SKM-1 treated with dmso at 0.1 percent for 144 hours (cell line): Measurements from ENCODE around the gene HNRNPR.
"Not testable (repeated sequence)": the region's sequence is repeated elsewhere in the genome, so short reads cannot be mapped to it uniquely, and the experiment has no call there.

Source experiments
- DNase-seq: peaks from one replicate; lab custom pipeline; 2025; ENCODE audit not compliant: unreplicated experiment; lab: John Stamatoyannopoulos, UW

Gene HNRNPR

GRCh38 chr1:23331713-23332112 is 12.4 kb downstream of the HNRNPR start:
- DNase-seq = no peak

GRCh38 chr1:23330846-23331245 is 13.2 kb downstream of the HNRNPR start:
- DNase-seq = no peak

- no peak for DNase-seq
Observed at GRCh38 chr1:23325393-23325792, 18.7 kb downstream of the HNRNPR start.

GRCh38 chr1:23322770-23323169 is 21.3 kb downstream of the HNRNPR start:
- no peak for DNase-seq

- DNase-seq = not testable (repeated sequence)
Observed at GRCh38 chr1:23310280-23310679, 33.8 kb downstream of the HNRNPR start.

GRCh38 chr1:23304140-23304620 is 39.9 kb downstream of the HNRNPR start:
- no peak for DNase-seq

GRCh38 chr1:23303524-23303923 is 40.6 kb downstream of the HNRNPR start:
- no peak for DNase-seq

- DNase-seq = no peak
Observed at GRCh38 chr1:23296931-23297330, 47.2 kb downstream of the HNRNPR start.

GRCh38 chr1:23291706-23292105 is 52.4 kb downstream of the HNRNPR start:
- DNase-seq = no peak

- no peak for DNase-seq
Observed at GRCh38 chr1:23290836-23291565, 53.1 kb downstream of the HNRNPR start.

- DNase-seq = no peak
Observed at GRCh38 chr1:23288671-23289070, 55.4 kb downstream of the HNRNPR start.

- DNase-seq = no peak
Observed at GRCh38 chr1:23288201-23288600, 55.9 kb downstream of the HNRNPR start.

GRCh38 chr1:23286401-23286800 is 57.7 kb downstream of the HNRNPR start:
- DNase-seq = no peak

GRCh38 chr1:23283667-23284602 is 60.1 kb downstream of the HNRNPR start:
- DNase-seq = no peak

GRCh38 chr1:23282957-23283356 is 61.1 kb downstream of the HNRNPR start:
- no peak for DNase-seq

- DNase-seq = no peak
Observed at GRCh38 chr1:23278717-23279116, 65.4 kb downstream of the HNRNPR start.

- no peak for DNase-seq
Observed at GRCh38 chr1:23276531-23276930, 67.6 kb downstream of the HNRNPR start.

- no peak for DNase-seq
Observed at GRCh38 chr1:23274134-23274505, 70.0 kb downstream of the HNRNPR start.

GRCh38 chr1:23273450-23274133 is 70.5 kb downstream of the HNRNPR start:
- no peak for DNase-seq

GRCh38 chr1:23263380-23263887 is 80.7 kb downstream of the HNRNPR start:
- DNase-seq = no peak

GRCh38 chr1:23258082-23258481 is 86.0 kb downstream of the HNRNPR start:
- DNase-seq = not testable (repeated sequence)
